Measurements from ENCODE around the gene SLC6A11.

The SLC6A11 gene

GRCh38 chr3:10883478-10884234, 67.6 kb downstream of the SLC6A11 start:
- CTCF ChIA-PET: interaction anchor here (0.7 to 2.6 kb wide), 3 partner anchors 70 to 125 kb away, joined by 3 to 12 read pairs (median 5); no protein-coding TSS in a partner anchor
- H3K27ac ChIP-seq: no peak overlapping the region
- DNase-seq (ENCODE audit: low spot score): no peak
- POLR2A ChIA-PET (ENCODE audit: low non-redundant PET): no interaction called here
- 0 out of 2 replicates have a peak, but pooled peaks have one; percentile 15 for TF ChIP-seq CTCF (conservative IDR thresholded peaks at IDR 0.05; ENCODE audit: low read depth)

- TF ChIP-seq CTCF (conservative IDR thresholded peaks at IDR 0.05; ENCODE audit: low read depth): no peak
- no peak for DNase-seq (ENCODE audit: low spot score)
- ChIA-PET CTCF (no interaction called here), POLR2A (ENCODE audit: low non-redundant PET) (no interaction called here)
- H3K27ac ChIP-seq: no peak overlapping the region
Observed at GRCh38 chr3:10887015-10887414, 71.0 kb downstream of the SLC6A11 start.

GRCh38 chr3:10888518-10889090, 72.6 kb downstream of the SLC6A11 start:
- TF ChIP-seq CTCF (conservative IDR thresholded peaks at IDR 0.05; ENCODE audit: low read depth): no peak
- POLR2A ChIA-PET (ENCODE audit: low non-redundant PET): no interaction called here
- DNase-seq (ENCODE audit: low spot score): peak; percentile 14
- peak overlapping the region; percentile 44; the same call in 1 of the 2 replicates for H3K27ac ChIP-seq
- CTCF ChIA-PET: no interaction called here

- ChIA-PET POLR2A (ENCODE audit: low non-redundant PET) (no interaction called here), CTCF (interaction anchor here (0.5 kb wide), 1 partner anchor 415 kb away, joined by 4 read pairs; no protein-coding TSS in a partner anchor)
- no peak for DNase-seq (ENCODE audit: low spot score)
- no peak for TF ChIP-seq CTCF (conservative IDR thresholded peaks at IDR 0.05; ENCODE audit: low read depth)
- H3K27ac ChIP-seq: peak overlapping the region; percentile 46; the same call in 1 of the 2 replicates
Observed at GRCh38 chr3:10889206-10889960, 73.4 kb downstream of the SLC6A11 start.

GRCh38 chr3:10890665-10891064, 74.6 kb downstream of the SLC6A11 start:
- POLR2A ChIA-PET (ENCODE audit: low non-redundant PET): no interaction called here
- no peak for DNase-seq (ENCODE audit: low spot score)
- CTCF ChIA-PET: no interaction called here
- no peak overlapping the region for H3K27ac ChIP-seq
- no peak for TF ChIP-seq CTCF (conservative IDR thresholded peaks at IDR 0.05; ENCODE audit: low read depth)

GRCh38 chr3:10892622-10893021, 76.6 kb downstream of the SLC6A11 start:
- no peak overlapping the region for H3K27ac ChIP-seq
- no peak for DNase-seq (ENCODE audit: low spot score)
- CTCF ChIA-PET: no interaction called here
- POLR2A ChIA-PET (ENCODE audit: low non-redundant PET): no interaction called here
- no peak for TF ChIP-seq CTCF (conservative IDR thresholded peaks at IDR 0.05; ENCODE audit: low read depth)
